HG03442 (cell line): ENCODE results near the gene KCNK6.
"Not testable (repeated sequence)": the region's sequence is repeated elsewhere in the genome, so short reads cannot be mapped to it uniquely, and the experiment has no call there.

Experiments used
- ATAC-seq: cut with Tn5 transposase; IDR thresholded peaks from one replicate; pipeline ENCODE4 v1.9.1; 2021; ENCODE audit warnings: mild to moderate bottlenecking, moderate library complexity; ENCODE audit not compliant: unreplicated experiment

The KCNK6 gene

DNA sequence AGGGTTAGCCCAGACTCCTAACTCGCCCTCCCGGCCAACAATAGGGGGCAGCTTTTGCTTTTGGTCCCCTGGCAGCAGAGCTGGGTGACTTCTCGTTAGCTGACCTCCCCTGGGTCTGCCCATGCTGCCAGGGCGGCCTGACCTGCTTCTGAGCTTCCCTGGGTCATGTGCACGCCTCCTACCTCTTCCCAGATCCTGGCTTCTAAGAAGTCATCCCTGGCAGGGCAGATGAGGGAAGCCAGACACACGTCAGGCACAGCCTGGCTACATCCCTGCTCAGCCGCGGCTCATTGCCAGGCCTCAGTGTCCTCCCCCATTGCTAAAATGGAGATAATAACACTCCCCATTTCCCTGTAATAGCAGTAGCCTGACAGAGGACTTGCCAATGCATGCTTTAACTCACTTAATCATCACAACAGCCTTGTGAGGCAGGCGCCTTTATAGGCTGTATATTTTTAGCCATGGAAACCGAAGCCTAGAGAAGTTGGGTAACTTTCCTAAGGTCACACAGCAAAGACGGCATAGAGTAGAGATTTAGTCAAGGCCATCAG lies 2.1 kb downstream of the KCNK6 start:
- no peak for ATAC-seq

- ATAC-seq: no peak
Measured at GRCh38 chr19:38323291-38323690, 3.6 kb downstream of the KCNK6 start.

GRCh38 chr19:38324431-38324830 lies 4.8 kb downstream of the KCNK6 start:
- ATAC-seq: no peak

DNA sequence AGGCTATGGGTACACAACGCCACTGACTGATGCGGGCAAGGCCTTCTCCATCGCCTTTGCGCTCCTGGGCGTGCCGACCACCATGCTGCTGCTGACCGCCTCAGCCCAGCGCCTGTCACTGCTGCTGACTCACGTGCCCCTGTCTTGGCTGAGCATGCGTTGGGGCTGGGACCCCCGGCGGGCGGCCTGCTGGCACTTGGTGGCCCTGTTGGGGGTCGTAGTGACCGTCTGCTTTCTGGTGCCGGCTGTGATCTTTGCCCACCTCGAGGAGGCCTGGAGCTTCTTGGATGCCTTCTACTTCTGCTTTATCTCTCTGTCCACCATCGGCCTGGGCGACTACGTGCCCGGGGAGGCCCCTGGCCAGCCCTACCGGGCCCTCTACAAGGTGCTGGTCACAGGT lies 6.9 kb downstream of the KCNK6 start:
- ATAC-seq: no peak

DNA sequence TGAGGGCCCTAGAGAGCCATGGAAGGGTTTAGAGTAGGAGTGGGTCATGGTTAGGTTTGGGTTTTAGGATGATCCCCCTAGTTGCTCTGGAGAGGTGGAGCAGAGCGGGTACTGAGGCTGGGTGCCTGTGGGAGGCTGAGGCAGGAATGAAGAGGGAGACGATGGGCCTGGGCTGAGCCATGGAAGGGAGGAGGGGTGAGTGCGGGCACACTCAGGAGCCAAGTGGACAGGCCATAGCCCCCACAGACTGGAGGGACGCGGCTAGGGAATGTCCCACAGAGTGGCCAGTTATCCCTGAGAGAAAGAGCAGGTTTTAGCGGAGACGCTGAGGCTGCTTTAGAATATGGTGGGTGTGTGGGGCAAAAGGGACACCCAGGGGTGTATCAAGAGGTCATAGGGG lies 10.0 kb downstream of the KCNK6 start:
- ATAC-seq: no peak

DNA sequence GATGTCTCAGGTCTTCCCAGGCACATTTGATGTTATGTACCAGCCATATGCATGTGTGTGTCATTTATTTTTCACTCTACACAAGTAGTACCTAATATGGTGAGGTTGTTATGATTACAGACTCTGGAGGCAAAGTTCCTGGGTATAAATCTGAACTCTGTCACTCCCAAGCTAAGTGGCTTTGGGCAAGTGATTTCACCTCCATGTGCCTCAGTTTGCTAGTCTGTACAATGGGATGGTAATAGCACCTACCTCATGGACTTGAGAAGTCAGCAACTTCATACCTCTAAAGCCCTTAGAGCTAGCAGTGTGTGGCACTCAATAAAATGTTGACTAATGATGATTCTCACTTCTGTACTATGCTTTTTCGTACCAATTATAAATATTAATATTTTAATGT lies 12.1 kb downstream of the KCNK6 start:
- ATAC-seq: no peak

DNA sequence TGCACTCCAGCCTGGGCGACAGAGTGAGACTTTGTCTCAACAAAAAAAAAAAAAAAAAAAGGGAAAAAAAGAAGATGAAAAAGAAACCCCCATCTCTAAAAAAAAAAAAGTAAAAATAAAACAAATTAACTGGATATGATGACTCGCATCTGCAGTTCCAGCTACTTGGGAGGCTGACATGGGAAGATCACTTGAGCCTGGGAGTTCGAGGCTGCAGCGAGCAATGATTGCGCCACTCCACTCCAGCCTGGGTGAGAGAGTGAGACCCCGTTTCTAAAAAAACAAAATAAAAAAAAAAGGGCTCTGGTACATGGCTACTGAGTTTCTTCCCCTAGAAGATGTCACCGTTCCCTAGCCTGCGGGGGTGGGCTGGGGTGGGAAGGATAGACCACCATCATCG lies 13.6 kb downstream of the KCNK6 start:
- ATAC-seq: no peak

DNA sequence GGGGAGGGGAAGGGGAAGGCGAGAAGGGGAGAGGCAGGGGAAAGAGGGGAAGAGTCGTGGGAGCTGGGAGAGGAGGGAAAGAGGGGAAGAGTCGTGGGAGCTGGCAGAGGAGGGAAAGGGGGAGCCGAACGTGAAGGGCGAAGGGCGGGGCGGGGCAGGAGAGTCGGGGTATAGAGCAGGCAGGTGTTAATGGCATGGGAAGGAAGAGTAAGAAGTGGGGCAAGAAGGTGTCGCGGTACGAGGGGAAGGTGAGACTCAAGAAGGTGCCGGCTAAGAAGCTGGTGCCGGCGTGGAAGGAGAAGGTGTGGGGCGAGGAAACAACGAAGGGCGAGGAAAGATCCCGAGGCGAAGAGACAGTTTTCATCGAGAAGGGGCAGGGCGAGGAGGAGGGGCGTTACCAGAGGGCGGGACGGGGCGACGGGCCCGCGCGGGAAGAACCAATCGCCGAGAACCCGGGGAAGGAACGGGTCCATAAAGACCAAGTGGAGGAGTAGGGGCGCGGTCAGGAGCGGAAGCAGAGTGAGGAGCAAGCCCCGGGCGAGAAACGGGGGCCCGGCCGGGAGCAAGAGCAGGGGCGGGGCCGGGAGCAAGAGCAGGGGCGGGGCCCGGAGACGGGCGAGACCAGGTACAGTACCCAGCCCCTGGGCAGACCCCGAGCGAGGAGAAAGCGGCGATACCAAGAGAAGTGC lies 16.4 kb downstream of the KCNK6 start:
- peak; percentile 63 for ATAC-seq

DNA sequence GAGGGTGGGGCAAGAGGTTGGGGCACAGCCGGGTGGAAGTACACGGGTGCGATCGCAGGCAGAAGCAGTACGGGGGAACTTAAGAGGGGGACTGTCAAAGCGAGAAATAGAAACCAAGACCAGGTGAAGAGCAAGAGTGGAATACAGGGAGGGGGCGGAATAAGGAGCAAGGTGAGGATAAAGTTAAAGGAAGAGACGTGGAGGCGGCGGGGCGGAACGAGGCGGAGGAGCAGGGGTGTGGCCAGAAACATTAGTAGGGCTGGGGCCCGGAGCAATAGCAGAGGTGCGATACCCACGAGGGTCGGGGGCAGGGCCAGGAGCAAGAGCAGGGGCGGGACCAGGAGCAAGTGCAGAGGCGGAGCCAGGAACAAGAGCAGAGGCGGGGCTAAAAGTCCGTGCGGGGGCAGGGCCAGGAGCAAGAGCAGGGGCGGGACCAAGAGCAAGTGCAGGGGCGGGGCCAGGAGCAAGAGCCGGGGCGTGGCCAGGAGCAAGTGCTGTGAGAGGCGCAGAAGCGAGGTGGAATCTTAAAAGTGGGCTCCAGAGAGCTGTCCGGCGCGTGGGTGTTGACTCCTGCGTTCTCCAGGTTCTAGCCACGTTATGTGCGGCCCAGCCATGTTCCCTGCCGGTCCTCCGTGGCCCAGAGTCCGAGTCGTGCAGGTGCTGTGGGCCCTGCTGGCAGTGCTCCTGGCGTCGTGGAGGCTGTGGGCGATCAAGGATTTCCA lies 17.2 kb downstream of the KCNK6 start:
- peak; percentile 35 for ATAC-seq

- no peak for ATAC-seq
Measured at GRCh38 chr19:38337360-38337653, 17.7 kb downstream of the KCNK6 start.

GRCh38 chr19:38339011-38339410 lies 19.4 kb downstream of the KCNK6 start:
- ATAC-seq: not testable (repeated sequence)

DNA sequence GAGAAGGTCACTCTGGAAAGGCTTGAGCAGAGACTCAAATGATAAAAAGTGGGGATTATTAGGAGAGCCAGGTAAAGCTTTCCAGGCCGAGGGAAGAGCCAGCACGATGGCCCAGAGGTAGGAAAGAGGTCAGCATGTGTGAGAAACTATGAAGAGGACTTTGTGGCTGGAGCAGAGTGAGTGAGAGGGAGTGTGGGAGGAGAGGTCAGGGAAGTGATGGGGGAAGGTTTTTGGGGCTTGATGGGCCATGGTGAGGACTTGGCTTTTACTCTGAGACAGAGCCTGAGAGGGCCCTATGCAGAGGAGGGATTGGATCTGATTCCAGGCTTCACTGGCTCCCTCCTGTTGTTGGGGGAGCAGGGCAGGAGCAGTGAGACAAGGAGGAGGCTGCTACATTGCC lies 21.3 kb downstream of the KCNK6 start:
- ATAC-seq: no peak

GRCh38 chr19:38346837-38347236 lies 27.2 kb downstream of the KCNK6 start:
- no peak for ATAC-seq

- no peak for ATAC-seq
Measured at GRCh38 chr19:38350883-38351282, 31.2 kb downstream of the KCNK6 start.

- ATAC-seq: no peak
Measured at GRCh38 chr19:38351865-38352395, 32.3 kb downstream of the KCNK6 start.

DNA sequence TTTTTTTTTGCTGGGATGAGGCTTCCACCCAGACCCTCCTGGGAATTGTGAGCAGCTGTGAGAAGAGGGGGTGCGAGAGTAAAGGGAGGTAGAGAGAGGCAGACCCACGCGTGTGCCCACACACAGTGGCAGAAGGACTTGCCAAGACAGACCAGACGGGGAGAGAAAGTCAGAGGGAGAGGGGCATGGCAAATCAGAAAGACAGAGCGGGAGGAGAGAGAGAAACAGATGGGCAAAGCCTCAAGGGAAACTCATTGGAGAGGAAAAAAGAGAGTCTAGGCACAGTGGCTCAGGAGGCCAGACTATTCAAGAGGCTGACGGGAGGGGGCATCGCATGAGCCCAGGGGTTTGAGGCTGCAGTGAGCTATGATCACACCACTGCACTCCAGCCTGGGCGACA lies 33.0 kb downstream of the KCNK6 start:
- no peak for ATAC-seq

GRCh38 chr19:38355728-38356725 lies 36.4 kb downstream of the KCNK6 start:
- ATAC-seq: no peak

GRCh38 chr19:38358071-38358470 lies 38.4 kb downstream of the KCNK6 start:
- no peak for ATAC-seq

GRCh38 chr19:38359242-38360021 lies 39.8 kb downstream of the KCNK6 start:
- no peak for ATAC-seq

DNA sequence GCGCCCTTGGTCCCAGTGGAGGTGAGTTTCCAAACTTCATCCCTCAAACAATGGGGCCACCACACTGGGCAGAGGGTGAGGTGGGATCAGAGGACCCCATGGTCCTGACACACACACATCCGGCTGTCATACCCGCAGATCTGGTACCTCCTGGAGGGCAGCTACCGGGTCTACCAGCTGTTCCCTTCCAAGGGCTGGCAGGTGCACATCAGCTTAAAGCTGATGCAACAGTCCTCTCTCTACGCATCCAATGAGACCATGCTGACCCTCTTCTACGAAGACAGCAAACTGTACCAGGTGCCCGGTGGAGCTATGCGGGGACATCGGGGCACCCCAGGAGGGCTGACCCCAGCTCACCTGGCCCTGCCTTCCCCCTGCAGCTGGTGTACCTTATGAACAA lies 40.7 kb downstream of the KCNK6 start:
- no peak for ATAC-seq
